IPS-18c (cell line): Measurements from ENCODE around the gene PRPSAP1.
"Not testable (repeated sequence)": the region's sequence is repeated elsewhere in the genome, so short reads cannot be mapped to it uniquely, and the experiment has no call there.

ENCODE experiments used
- H3K4me3 ChIP-seq: 2 replicates; pipeline ENCODE4 v1.7.0; 2013; ENCODE audit warnings: low read depth, mild to moderate bottlenecking, low read length, moderate library complexity; ENCODE audit not compliant: insufficient read depth
- H3K9me3 ChIP-seq: one replicate; pipeline ENCODE4 v1.6.1; 2013; ENCODE audit warnings: mild to moderate bottlenecking, low read length, moderate library complexity; ENCODE audit not compliant: control insufficient read depth, insufficient read depth

The PRPSAP1 gene

DNA sequence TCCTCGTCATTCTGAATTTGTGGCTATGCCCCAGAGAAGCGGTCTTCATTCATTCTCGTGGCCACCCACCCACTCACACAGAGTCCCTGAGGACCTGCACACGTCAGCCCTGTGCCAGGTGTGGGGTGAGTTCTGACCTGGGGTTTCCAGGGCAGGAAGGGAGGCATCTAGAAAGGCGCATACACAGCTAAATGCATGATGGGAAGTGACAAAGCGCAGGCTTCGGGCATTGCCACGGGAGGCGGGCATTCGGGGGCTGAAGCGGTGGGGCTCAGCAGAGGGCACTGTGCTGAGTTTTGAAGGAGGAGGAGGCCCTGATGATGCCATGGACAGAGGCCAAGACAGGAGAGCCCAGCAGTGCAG is 77.7 kb downstream of the PRPSAP1 start:
- H3K4me3 ChIP-seq = no peak overlapping the region
- H3K9me3 ChIP-seq = no peaks in the 10 kb centered on the region

DNA sequence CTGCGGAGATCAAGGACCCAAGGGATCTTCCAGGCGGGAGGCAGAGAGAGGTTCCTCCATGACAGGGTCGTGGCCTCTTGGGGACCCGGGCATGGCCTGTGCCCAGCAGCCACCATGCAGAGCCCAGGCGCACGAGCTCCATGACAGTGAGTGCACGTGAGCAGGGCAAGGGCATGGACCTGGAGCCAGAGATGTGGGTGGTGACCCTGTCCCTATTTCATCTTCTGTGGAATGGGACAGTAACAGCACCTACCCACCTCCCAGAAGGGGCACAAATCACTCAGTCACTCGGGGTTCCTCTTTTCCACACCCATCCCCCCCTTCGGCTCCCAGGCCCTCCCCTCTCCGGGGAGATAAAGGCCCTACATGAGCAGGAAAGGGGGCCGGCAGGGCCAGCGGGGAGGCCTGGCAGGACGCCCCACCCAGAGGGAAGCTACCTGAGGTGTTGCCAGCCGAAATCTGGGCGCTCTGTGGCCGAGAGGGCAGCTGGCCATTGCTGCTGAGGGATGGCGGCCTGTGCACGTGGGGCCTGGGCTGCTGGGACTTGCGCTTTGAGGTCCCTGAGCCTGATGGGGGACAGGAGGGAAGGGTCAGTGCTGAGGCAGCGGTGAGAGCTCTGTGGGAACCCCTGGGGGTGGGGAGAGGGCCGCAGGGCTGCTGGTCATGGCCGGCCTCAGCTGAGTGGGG is 78.2 kb downstream of the PRPSAP1 start:
- Histone ChIP-seq H3K4me3 (no peak overlapping the region), H3K9me3 (no peaks in the 10 kb centered on the region)

DNA sequence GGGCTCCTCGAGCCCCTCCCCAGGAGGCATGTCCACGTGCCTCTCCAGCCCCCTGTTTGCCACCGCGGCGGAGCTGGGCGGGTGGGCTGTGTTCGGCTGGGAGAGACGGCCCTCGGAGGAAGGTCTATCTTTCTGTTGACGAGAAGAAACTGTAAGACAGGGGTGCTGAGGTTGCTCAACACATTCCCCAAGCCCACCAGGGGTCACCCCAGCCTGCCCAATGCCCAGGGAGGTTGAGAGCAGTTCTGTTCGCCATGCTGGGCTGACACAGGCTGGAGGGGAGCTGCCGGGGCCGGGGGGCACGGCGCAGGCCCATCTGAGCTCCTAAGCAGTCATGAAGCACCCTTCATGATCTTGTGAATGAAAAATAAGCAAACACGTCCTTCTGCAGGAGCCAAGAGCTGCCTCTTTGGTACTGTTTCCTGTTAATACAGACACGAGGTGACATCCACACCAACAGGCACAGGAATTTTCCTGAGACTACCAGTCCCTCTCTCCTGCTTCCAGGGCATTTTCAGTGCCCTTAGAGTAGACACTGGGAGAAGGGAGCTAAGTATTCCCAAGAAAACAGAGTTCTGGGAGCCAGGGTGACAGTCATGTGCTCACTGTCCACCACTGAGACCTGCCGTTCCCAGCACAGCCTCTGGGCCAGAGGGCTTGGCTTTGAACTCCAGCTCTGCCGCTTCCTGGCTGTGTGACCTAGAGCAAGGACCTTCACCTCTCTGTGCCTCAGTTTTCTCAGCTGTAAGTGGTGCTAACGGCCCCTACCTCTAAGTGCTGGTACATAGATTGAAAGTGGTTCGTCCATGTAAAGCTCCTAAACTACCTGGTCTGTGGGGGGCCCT is 79.4 kb downstream of the PRPSAP1 start:
- H3K9me3 ChIP-seq = no peaks in the 10 kb centered on the region
- no peak overlapping the region for H3K4me3 ChIP-seq

DNA sequence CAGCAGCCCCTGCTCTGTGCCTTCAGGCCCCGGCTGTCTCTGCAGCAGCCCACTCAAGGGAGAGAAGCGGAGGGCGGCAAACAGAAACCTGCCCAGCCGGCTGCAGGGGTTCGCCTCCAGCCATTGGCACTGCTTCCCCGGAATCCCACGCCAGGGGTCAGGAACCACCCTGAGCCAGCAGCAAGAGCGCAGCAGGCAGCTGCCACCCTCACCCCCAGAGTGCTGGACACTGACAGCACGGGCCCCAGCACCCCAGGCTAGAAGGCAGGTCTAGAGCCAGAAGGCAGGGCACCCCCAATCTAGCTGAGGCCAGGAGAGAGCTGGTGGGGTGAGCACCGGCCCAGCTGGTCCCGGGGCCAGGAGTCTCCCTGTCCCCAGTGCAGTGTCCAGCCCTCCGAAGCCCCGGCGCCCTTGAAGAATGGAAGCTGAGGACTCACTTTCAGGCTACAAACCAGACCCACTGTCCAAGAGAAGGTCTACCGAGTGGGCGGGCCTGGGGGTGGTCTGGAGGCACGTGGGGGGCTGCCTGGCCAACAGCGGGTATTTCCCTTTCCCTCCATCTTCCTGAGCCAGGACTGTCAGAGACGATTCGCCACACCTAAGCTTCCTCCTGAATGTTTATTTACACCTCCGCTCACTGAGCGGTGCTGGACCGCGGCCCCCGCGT is 80.1 kb downstream of the PRPSAP1 start:
- Histone ChIP-seq H3K9me3 (no peaks in the 10 kb centered on the region), H3K4me3 (no peak overlapping the region)

DNA sequence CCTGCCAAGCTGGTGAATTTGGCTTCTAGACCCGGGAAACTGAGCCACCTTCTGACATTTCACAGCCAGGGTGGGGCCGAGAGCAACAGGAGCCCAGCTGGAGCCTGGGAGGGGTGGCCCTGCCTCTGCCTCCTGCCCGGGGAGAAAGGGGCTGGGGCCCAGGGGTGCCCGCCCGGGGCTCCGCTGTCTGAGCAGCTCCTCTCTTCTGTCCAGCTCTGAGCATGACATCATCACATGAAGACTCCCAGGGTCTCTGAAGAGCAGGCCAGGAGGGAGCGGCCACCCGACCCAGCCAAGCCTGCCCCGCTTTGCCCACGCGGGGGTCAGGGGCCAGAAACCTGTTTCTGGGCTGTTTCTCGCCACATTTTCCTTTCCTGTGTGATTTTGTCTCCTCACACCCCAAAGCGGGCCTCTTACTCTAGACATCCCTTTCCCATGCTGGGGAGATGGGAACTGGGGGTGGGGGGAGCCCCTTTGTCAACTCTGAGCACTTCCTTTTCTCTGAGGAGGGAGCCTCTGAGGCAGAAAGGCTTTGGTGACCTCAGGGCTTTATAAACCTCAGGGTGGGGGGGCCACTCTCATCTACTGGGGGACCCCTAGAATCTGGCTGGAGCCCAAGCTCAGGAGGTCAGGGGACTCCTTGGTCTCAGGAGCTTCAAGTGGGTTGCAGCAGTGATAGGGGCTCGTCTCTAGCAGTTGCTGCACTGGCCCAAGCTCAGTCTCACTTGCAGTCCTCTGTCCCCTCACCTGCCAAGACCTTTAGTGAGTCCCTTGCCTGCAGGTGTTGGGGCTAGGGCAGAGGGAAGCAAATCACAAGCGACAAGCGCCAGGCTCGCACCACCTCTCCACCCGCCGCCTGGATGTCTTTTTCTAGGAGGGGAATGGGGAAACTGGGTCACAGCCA is 80.9 kb downstream of the PRPSAP1 start:
- no peak overlapping the region for H3K4me3 ChIP-seq
- H3K9me3 ChIP-seq = no peaks in the 10 kb centered on the region

DNA sequence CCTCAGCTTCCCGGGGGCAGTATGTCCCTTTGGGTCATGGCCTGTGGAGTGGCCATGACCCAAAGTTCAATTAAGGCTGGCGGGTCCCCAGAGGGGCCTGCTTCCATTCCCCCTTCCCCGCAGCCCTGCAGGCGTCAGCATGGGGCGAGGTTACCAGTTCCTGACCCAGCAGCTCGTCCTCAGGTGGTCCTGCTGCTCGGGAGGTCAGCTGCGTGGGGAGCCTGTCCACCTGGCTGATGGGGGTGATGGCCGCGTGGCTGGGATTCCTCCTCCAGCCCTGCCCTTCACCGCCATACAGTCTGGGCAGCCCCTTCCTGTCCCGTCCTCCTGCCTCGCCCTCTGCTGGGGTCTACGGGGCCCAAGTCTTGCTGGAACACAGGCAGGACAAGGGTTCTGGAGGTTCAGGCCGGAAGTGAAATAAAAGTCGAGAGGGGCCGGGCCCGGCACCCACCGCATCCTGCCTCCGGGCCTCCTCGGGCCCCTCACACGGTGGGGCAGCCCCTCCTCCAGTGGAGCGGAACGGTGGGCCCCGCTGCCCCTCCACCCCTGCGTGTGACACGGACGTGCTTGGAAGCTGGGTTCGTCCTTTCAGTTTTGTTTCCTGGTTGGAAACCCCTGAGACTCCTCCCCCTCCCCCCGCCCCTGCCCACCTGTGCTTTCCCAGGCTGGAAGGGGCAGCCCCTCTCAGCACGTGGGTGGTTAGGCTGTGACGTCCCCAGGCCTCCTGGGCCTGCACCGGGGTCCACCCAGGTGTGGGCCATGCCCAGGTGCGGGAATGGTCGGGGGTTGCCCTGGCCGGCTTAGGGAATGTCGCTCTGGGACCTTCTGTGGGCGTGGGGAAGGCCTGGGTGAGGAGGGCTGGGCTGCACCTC is 81.8 kb downstream of the PRPSAP1 start:
- H3K9me3 ChIP-seq = no peaks in the 10 kb centered on the region
- H3K4me3 ChIP-seq = no peak overlapping the region

DNA sequence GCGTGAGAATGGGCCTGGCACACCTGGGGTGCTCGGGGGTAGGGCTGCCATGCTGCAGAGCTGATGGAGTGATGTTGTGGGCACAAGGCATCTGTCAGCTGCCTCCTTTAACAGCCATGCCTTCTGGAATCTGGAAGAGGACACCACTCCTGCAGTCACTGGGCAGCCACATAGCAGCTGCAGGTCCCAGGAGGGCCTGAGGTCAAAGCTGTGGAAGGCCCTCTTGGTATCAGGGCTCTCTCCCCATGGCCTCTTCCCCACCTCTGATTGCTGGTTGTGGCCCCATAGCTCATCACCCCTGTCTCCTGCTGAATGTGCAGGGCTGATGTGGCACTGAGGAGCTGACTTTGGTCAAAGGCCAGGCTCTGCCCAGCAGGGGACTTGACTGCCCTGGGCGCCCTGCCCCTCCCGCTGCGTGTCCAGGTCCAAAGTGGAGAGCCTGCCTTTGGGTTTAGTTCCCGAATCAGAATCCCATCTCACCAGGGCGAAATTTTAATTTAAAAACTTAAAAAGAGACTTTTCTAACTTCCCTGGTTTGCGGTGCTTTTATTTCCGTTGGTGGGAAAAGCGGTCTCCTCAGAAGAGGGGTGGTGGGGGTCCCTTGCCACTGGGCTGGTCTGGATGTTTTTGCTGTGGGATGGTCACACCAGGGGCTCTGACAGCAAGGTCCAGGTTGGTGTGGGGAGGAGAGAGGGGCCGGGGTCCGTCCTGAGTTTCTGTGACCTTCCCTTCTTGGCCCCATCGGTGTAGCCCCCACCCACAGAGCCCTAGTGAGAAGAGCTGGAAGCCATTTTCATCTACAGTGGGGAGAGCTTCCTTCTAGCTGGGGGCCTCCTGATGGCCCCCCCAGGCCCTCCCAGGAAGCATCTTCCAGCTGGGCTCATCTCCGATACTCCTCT is 82.7 kb downstream of the PRPSAP1 start:
- Histone ChIP-seq H3K9me3 (no peaks in the 10 kb centered on the region), H3K4me3 (no peak overlapping the region)

DNA sequence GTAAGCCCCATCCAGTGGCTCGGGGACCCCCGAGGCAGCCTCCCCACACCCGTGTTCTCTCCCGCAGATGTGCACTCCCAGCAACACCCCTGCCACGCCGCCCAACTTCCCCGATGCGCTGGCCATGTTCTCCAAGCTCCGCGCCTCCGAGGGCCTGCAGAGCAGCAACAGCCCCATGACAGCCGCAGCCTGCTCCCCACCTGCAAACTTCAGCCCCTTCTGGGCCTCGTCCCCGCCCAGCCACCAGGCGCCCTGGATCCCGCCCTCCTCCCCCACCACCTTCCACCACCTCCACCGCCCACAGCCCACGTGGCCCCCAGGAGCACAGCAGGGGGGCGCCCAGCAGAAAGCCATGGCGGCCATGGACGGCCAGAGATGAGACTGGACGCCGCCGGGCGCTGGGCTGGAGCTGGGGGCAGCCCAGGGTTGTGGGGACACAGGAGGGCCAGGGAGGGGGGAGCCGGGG is 83.6 kb downstream of the PRPSAP1 start:
- H3K9me3 ChIP-seq = no peaks in the 10 kb centered on the region
- H3K4me3 ChIP-seq = no peak overlapping the region

DNA sequence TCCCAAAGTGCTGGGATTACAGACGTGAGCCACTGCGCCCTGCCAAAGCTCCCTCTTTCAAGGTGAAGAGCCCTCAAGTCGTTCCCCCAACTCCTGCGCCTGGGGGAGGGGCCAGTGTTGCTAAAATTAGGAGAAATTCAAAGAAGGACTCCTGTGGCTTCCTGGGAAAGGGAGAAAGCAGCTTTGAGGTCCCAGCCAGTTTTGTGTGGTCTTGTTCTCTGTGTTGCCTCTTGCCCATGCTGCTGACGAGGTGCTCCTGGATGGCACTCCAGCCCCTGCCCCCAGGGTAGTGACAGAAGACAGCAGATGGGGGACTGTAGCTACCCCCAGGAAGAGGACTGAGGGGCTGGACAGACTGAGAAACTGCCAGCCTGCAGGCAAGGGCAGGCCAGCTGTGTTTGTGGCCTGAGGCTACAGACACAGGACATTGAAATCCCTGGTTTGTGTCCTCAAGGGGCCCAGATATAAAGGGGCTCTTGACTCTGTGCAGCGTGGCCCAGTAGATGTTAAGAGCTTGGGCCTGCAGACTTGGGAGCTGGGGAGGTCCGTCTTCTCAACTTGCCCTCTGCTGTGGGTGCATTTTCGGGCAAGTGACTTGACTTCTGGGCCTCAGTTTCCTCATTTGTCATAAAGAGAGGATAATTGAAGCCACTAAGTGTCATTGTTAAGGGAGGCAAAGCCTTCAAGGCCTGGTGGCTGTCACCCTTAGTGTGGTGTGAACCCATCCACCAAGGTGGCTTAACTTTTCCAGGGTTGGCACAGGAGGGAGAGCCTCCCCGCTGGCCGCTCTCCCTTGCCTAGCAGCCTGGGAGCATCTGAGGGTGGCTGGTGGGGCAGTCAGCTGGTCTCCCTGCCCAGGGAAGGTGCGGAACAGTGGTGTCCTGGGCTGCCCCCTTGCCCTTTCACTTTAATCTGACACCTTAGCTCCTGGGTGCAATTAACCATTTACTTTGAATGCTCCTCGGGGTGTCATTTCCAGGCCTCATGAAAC is 84.4 kb downstream of the PRPSAP1 start:
- Histone ChIP-seq H3K9me3 (no peaks in the 10 kb centered on the region), H3K4me3 (no peak overlapping the region)

DNA sequence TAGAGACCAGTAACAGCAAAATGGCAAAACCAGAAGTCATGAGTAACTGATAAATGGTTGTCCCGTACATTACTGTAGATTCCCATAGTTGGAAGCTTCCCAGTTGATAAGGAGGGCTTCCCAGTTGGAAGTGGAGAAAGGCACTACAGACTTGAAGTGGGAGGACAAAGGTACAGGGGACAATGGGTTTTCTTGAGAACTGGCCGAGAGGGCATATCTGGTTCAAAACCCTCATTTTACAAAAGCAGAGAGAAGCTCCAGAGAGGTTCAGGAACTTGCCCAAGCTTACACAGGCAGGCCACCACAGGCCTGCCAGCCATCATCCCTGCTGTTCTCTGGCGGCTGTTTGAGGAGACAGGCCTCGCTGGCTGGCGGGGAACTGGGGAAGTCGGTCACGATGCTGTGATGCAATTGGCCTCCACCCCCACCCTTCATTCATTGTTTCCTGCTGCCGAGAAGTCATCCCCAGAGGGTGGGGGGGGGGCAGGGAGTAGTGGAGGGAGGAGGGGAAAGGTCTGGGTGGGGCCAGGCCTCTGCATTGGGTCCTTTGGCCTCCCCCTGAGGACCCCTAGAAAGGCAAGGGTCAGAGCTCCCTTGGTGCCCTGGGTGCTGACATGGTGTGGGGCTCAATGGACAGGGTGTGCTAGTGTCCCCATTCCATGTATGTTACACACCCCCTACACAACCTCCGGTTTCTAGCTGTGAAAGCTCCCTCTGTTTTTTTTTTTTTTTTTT is 85.5 kb downstream of the PRPSAP1 start:
- Histone ChIP-seq H3K9me3 (no peaks in the 10 kb centered on the region), H3K4me3 (no peak overlapping the region)

DNA sequence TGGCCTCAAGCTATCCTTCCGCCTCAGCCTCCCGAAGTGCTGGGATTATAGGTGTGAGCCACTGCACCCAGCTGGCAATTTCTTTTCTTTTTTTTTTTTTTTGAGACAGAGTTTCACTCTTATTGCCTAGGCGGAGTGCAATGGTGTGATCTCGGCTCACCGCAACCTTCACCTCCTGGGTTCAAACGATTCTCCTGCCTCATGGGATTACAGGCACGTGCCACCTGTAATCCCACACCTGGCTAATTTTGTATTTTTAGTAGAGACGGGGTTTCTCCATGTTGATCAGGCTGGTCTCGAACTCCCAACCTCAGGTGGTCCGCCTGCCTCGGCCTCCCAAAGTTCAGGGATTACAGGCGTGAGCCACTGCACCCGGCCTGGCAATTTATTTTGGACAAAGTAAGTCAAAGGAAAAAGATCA is 86.1 kb downstream of the PRPSAP1 start:
- not testable (repeated sequence) for H3K4me3 ChIP-seq, H3K9me3 ChIP-seq

DNA sequence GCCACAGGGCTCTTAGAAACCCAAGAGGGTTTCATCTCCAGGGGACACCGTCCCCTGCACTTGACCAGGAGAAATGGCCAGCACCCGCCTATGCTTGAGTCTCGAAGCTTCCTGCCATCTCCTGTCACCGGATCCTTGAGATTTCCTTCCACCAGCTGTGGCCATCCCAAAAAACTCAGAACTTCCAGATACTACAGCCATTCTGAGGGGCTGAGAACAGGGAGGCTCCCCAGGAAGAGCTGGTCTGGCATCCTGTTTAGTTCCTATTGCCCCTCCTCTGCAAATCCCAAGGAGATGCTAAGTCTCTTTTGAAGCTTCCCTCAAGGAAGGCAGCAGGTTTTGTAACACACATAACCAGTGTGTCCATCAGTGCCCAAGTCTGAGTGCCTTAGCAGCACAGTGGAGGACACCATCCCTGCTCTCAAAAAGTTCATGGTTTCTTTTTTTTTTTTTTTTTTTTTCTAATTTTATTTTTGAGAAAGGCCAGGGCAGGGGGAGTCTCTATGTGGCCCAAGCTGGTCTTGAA is 86.6 kb downstream of the PRPSAP1 start:
- no peak overlapping the region for H3K4me3 ChIP-seq
- H3K9me3 ChIP-seq = no peaks in the 10 kb centered on the region

DNA sequence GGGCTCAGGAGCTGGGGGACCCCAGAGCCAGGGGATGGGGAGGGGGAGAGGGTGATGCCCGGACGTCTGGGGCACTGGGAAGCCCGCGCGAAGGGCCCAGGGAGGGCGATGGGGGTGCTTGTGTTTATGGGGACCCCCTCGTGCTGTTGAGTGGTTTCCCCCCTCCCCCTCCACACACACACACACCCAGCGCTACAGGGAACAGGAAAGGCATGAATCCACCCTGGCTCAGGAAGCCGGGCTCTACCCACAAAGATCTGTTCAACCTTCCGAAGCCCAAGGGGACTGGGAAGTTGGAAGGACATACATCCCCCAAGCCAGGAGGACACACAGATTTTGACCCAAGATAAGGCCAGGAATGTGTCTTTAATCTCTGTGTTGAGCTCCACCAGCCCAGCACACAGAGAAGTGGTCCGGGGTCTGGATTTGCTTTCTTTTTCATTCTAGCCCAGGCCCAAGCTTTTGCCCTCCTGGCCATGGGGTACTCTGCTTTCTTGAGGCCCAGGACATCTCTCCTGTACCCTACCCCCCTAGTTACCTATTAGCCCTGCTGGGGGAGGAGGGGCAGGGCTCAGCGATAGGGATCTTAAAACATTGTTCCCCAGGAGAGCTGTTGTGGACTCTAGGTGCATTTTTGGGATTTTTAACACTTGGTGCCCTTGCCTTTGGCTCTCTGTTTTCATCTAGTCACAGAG is 87.3 kb downstream of the PRPSAP1 start:
- H3K9me3 ChIP-seq = no peaks in the 10 kb centered on the region
- H3K4me3 ChIP-seq = peak overlapping the region; percentile 81
